ENCODE data around the gene NRG3. TPM values are rescaled to one million over a fixed set of nuclear protein-coding genes. Genes with fewer than 3 reads are reported as not detected.
"Not testable (repeated sequence)": the region's sequence is repeated elsewhere in the genome, so short reads cannot be mapped to it uniquely, and the experiment has no call there.

The NRG3 gene
- total and polyA plus RNA-seq, 11 donors, result 0.11 to 0.41 (median 0.27) TPM; not detected in 7

GRCh38 chr10:82321724-82322123 is 446.7 kb downstream of the NRG3 start:
- no peak for TF ChIP-seq CTCF (IDR thresholded peaks at IDR 0.05)
- TF ChIP-seq POLR2A (IDR thresholded peaks at IDR 0.05), result no peak
- H3K36me3 ChIP-seq, result no peaks in the 10 kb centered on the region
- H3K4me3 ChIP-seq, result no peak overlapping the region
- H3K9me3 ChIP-seq, result no peaks in the 10 kb centered on the region
- intact Hi-C loops (cut with DNase I), result no loop called here
- no peak overlapping the region for H3K27ac ChIP-seq
- no peak for DNase-seq
- H3K4me1 ChIP-seq, result no peaks in the 10 kb centered on the region
- no peak for ATAC-seq
- H3K27me3 ChIP-seq, result no peaks in the 10 kb centered on the region

- no peak for TF ChIP-seq CTCF (IDR thresholded peaks at IDR 0.05)
- TF ChIP-seq POLR2A (IDR thresholded peaks at IDR 0.05), result no peak
- H3K27me3 ChIP-seq, result no peaks in the 10 kb centered on the region
- WGBS, 4 donors, result 72 to 87% (median 77%) methylated on average over 2 of the region's 2 CpGs
These were observed 456.7 kb downstream of the NRG3 start for GRCh38 chr10:82331716-82332115.

GRCh38 chr10:82335831-82336230 is 460.8 kb downstream of the NRG3 start:
- no peaks in the 10 kb centered on the region for H3K9me3 ChIP-seq
- 63 to 75% (median 74%) methylated on average over 1 of the region's 1 CpG for WGBS, 4 donors
- no peaks in the 10 kb centered on the region for H3K27me3 ChIP-seq
- DNase-seq (no peak), ATAC-seq (peak in 1 of 4 donors; percentile 34)
- no peak overlapping the region for H3K4me3 ChIP-seq
- no peak for TF ChIP-seq POLR2A (IDR thresholded peaks at IDR 0.05)
- H3K27ac ChIP-seq, result no peak overlapping the region
- H3K36me3 ChIP-seq, result no peaks in the 10 kb centered on the region
- no peaks in the 10 kb centered on the region for H3K4me1 ChIP-seq
- intact Hi-C loops (cut with DNase I), result no loop called here

More at GRCh38 chr10:82331716-82332115, 456.7 kb downstream of the NRG3 start:
- ATAC-seq (no peak), DNase-seq (no peak)
- intact Hi-C loops (cut with DNase I), result no loop called here
- Histone ChIP-seq H3K36me3 (no peaks in the 10 kb centered on the region), H3K27ac (no peak overlapping the region), H3K4me3 (no peak overlapping the region), H3K4me1 (no peaks in the 10 kb centered on the region), H3K9me3 (no peaks in the 10 kb centered on the region)

- intact Hi-C loops (cut with DNase I), result no loop called here
- Histone ChIP-seq H3K9me3 (no peaks in the 10 kb centered on the region), H3K36me3 (no peaks in the 10 kb centered on the region), H3K4me1 (no peaks in the 10 kb centered on the region), H3K27ac (no peak overlapping the region), H3K27me3 (no peaks in the 10 kb centered on the region), H3K4me3 (no peak overlapping the region)
- no peak for DNase-seq
- no peak for ATAC-seq
- no peak for TF ChIP-seq POLR2A (IDR thresholded peaks at IDR 0.05)
- TF ChIP-seq CTCF (IDR thresholded peaks at IDR 0.05), result no peak
- WGBS, 4 donors, result 72 to 81% (median 76%) methylated on average over 2 of the region's 2 CpGs
These were observed 465.2 kb downstream of the NRG3 start for GRCh38 chr10:82340166-82340565.

- ATAC-seq; H3K9me3 ChIP-seq; H3K4me1 ChIP-seq; DNase-seq; H3K4me3 ChIP-seq; H3K27me3 ChIP-seq; intact Hi-C loops (cut with DNase I); H3K36me3 ChIP-seq; H3K27ac ChIP-seq: not testable (repeated sequence)
- WGBS, 4 donors, result 88 to 97% (median 89%) methylated on average over 13 to 21 of the region's 26 CpGs
These were observed 474.6 kb downstream of the NRG3 start for GRCh38 chr10:82349590-82349989.
